Adrenal gland (tissue), 5 donors: ENCODE measurements around the gene MAP3K20.

Experiments
- POLR2A ChIP-seq, 2 donors: fragments of 450-650 bp; IDR thresholded peaks; one replicate each; pipeline ENCODE4 v1.6.1; 2017; ENCODE audit warnings: antibody characterized with exemption in 2 of 2, mild to moderate bottlenecking in 2 of 2, moderate library complexity in 1 of 2
- TF ChIP-seq, protein P1 (sequence below), 6 experiments: fragments of 450-650 bp in 4 of 6; fragments of 200-600 bp in 2 of 6; sonication (generic) in 1 of 6; IDR thresholded peaks; 1 replicate in 5 of 6; 2 replicates in 1 of 6; pipeline versions ENCODE4 v1.5.1 to v1.8.0; 2016 to 2021; ENCODE audit warnings: antibody characterized with exemption in 6 of 6, mild to moderate bottlenecking in 2 of 6, moderate library complexity in 1 of 6
- donor health status: DM: no; HTN: no; CAD: no.

DNA sequence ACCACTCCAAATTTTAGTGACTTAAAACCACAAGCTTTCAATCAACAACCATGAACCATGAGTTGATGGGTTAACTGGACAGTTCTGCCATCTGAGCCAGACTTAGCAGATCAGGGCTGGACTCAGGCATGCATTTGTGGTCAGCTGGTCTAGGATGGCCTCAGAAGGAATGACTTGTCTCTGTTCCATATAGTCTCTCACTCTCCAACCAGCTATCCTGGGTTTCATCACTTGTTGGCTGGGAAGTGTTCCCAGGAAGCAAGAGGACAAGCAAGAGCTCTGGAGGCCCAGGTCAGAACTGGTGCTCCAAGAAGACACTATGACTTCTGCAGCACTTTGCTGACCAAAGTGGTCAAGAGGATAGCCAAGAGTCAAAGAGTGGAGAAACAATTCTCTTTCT, 17.5 kb upstream of the MAP3K20 start:
- TF ChIP-seq, protein P1, sequence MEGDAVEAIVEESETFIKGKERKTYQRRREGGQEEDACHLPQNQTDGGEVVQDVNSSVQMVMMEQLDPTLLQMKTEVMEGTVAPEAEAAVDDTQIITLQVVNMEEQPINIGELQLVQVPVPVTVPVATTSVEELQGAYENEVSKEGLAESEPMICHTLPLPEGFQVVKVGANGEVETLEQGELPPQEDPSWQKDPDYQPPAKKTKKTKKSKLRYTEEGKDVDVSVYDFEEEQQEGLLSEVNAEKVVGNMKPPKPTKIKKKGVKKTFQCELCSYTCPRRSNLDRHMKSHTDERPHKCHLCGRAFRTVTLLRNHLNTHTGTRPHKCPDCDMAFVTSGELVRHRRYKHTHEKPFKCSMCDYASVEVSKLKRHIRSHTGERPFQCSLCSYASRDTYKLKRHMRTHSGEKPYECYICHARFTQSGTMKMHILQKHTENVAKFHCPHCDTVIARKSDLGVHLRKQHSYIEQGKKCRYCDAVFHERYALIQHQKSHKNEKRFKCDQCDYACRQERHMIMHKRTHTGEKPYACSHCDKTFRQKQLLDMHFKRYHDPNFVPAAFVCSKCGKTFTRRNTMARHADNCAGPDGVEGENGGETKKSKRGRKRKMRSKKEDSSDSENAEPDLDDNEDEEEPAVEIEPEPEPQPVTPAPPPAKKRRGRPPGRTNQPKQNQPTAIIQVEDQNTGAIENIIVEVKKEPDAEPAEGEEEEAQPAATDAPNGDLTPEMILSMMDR (IDR thresholded peaks at IDR 0.05) = no peak
- no peak for TF ChIP-seq POLR2A (IDR thresholded peaks at IDR 0.05)
